A549 (cell line): ENCODE data around the gene XRCC5.

Experiments
- BHLHE40 ChIP-seq: IDR thresholded peaks from 2 replicates; pipeline ENCODE4 v1.6.1; 2012; ENCODE audit warnings: low read depth, low read length, inconsistent platforms
- CBX8 ChIP-seq: fragments of 200-600 bp; sonication (generic); IDR thresholded peaks from 2 replicates; pipeline ENCODE4 v1.6.1; 2016
- CEBPB ChIP-seq, 2 experiments: fragments of >200 bp in 1 of 2; sonication (Bioruptor Twin) in 1 of 2; formaldehyde crosslinking in 1 of 2; IDR thresholded peaks; 2 replicates each; pipeline ENCODE4 v1.6.1; 2012 to 2016
- EP300 ChIP-seq, 2 experiments: fragments of >200 bp; sonication (Bioruptor Twin); formaldehyde crosslinking; IDR thresholded peaks; 2 replicates in 1 of 2; 3 replicates in 1 of 2; pipeline ENCODE4 v1.6.1; 2016 to 2017
- JUNB ChIP-seq: fragments of >200 bp; sonication (Bioruptor Twin); formaldehyde crosslinking; IDR thresholded peaks from 2 replicates; pipeline ENCODE4 v1.6.1; 2016
- KDM1A ChIP-seq: fragments of 200-600 bp; sonication (generic); IDR thresholded peaks from 2 replicates; pipeline ENCODE4 v1.6.1; 2016; ENCODE audit warnings: low read depth, mild to moderate bottlenecking
- NFE2L2 ChIP-seq: fragments of 150-350 bp; conservative IDR thresholded peaks from 2 replicates; pipeline ENCODE4 v1.6.1; 2014; ENCODE audit warnings: low read length
- PHF8 ChIP-seq: fragments of 200-600 bp; sonication (generic); IDR thresholded peaks from 2 replicates; pipeline ENCODE4 v1.6.1; 2016; ENCODE audit warnings: low read depth, mild to moderate bottlenecking, antibody characterized with exemption, moderate library complexity, borderline replicate concordance
- POLR2A ChIP-seq: IDR thresholded peaks from 2 replicates; pipeline ENCODE4 v1.6.1; 2012; ENCODE audit warnings: mild to moderate bottlenecking, low read length
- POLR2AphosphoS2 ChIP-seq: conservative IDR thresholded peaks from 2 replicates; pipeline ENCODE4 v1.6.1; 2012; ENCODE audit warnings: low read length, improper control_type of control experiment, inconsistent platforms
- RCOR1 ChIP-seq: fragments of 150-350 bp; IDR thresholded peaks from 2 replicates; pipeline ENCODE4 v1.6.1; 2014; ENCODE audit warnings: antibody characterized with exemption, low read length, low read depth
- TP53 ChIP-seq: fragments of 250-450 bp; sonication (Bioruptor Pico); IDR thresholded peaks from 2 replicates; pipeline ENCODE4 v1.5.0; 2021; ENCODE audit warnings: mild to moderate bottlenecking, moderate library complexity
- TF ChIP-seq, protein P1 (sequence below): fragments of >200 bp; sonication (Bioruptor Twin); formaldehyde crosslinking; IDR thresholded peaks from 3 replicates; pipeline ENCODE4 v1.5.1; 2016
- TF ChIP-seq, protein P2 (sequence below): fragments of 250-450 bp; sonication (Bioruptor Pico); IDR thresholded peaks from 2 replicates; pipeline ENCODE4 v1.5.0; 2021; ENCODE audit warnings: mild to moderate bottlenecking, moderate library complexity, borderline replicate concordance

DNA sequence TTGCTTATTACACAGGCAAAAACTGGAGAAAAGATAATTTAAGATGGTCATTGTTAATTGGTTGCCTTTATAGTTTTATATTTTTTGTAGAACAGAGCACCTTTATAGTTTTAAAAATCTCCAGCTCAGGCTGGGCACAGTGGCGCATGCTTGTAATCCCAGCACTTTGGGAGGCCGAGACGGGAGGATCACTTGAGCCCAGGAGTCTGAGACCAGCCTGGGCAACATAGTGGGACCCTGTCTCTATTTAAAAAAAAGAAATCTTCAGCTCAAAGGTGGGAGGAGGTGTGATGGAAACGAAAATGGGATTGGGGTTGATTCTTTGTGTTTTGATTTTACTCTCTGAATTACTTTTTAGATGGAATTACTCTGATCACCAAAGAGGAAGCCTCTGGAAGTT is 85.4 kb downstream of the XRCC5 start:
- TF ChIP-seq KDM1A (no peak), BHLHE40 (no peak), CBX8 (no peak), JUNB (no peak), PHF8 (no peak), CEBPB (IDR thresholded peaks at IDR 0.05) (no peak), POLR2A (no peak), NFE2L2 (no peak), POLR2AphosphoS2 (no peak), EP300 (IDR thresholded peaks at IDR 0.05) (no peak), RCOR1 (no peak), TP53 (no peak)
- TF ChIP-seq, protein P1, sequence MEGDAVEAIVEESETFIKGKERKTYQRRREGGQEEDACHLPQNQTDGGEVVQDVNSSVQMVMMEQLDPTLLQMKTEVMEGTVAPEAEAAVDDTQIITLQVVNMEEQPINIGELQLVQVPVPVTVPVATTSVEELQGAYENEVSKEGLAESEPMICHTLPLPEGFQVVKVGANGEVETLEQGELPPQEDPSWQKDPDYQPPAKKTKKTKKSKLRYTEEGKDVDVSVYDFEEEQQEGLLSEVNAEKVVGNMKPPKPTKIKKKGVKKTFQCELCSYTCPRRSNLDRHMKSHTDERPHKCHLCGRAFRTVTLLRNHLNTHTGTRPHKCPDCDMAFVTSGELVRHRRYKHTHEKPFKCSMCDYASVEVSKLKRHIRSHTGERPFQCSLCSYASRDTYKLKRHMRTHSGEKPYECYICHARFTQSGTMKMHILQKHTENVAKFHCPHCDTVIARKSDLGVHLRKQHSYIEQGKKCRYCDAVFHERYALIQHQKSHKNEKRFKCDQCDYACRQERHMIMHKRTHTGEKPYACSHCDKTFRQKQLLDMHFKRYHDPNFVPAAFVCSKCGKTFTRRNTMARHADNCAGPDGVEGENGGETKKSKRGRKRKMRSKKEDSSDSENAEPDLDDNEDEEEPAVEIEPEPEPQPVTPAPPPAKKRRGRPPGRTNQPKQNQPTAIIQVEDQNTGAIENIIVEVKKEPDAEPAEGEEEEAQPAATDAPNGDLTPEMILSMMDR: no peak
- TF ChIP-seq, protein P2, sequence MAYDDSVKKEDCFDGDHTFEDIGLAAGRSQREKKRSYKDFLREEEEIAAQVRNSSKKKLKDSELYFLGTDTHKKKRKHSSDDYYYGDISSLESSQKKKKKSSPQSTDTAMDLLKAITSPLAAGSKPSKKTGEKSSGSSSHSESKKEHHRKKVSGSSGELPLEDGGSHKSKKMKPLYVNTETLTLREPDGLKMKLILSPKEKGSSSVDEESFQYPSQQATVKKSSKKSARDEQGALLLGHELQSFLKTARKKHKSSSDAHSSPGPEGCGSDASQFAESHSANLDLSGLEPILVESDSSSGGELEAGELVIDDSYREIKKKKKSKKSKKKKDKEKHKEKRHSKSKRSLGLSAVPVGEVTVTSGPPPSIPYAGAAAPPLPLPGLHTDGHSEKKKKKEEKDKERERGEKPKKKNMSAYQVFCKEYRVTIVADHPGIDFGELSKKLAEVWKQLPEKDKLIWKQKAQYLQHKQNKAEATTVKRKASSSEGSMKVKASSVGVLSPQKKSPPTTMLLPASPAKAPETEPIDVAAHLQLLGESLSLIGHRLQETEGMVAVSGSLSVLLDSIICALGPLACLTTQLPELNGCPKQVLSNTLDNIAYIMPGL (CRISPR knock-in tag): no peak
